BE2C (cell line): ENCODE measurements around the gene TYMS.

Experiments used
- DNase-seq: peaks from one replicate; pipeline ENCODE4 v3.0.0-alpha.2; 2020
- H3K27me3 ChIP-seq: fragments of 250-450 bp; sonication (Bioruptor Pico); 2 replicates; pipeline ENCODE4 v1.5.1; 2020; ENCODE audit warnings: mild to moderate bottlenecking
- H3K36me3 ChIP-seq: fragments of 250-450 bp; sonication (Bioruptor Pico); 2 replicates; pipeline ENCODE4 v1.5.1; 2020; ENCODE audit warnings: mild to moderate bottlenecking
- H3K4me1 ChIP-seq: fragments of 250-450 bp; sonication (Bioruptor Pico); 2 replicates; pipeline ENCODE4 v1.5.1; 2020
- H3K4me3 ChIP-seq: 2 replicates; pipeline ENCODE4 v1.5.1; 2011; ENCODE audit warnings: low read depth, low read length
- H3K9me3 ChIP-seq: fragments of 250-450 bp; sonication (Bioruptor Pico); 2 replicates; pipeline ENCODE4 v1.5.1; 2020
- TF ChIP-seq, protein P1 (sequence below): IDR thresholded peaks from 2 replicates; pipeline ENCODE4 v1.5.1; 2012; ENCODE audit warnings: mild to moderate bottlenecking, low read depth, low read length

Gene TYMS

DNA sequence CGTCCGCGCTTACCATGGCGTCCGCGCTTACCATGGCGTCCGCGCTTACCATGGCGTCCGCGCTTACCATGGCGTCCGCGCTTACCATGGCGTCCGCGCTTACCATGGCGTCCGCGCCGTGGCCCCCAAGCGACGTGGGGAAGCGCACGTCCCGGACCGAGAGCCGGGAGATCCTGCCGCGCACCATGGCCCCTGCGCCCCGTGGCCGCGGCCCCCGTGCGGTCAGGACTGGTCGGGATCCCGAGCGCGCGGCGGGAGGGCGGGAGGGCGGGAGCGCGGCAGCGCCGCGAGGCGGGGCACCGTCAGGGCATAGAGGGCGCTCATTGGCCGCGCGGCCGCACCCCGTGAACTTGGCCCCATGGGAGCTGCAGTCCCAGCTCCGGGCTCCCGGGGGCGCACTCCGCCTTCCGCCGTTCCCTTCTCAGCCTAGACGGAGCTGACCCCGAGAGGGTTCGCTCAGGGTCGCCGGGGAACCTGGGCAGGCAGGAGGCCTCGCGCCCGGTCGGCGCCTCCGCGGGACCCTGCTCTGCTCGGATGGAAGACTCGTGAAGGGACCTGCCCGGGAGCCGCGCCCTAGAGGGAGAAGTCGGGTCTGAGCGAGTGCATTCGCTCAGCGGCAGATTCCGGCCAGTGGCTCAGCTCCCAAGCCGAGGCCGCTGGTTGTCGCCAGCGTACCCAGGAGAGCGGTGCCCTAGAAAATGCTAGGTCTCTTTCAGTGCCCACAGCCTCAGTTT is 55.1 kb downstream of the TYMS start, which contains the start of gene ENOSF1:
ENOSF1 (minus strand) TSS at position 230 of the 734 bp plus-strand sequence; CDS start at position 187, 43 bp downstream.
- Histone ChIP-seq H3K36me3 (no peaks in the 10 kb centered on the region), H3K9me3 (no peaks in the 10 kb centered on the region), H3K4me1 (no peaks in the 10 kb centered on the region), H3K4me3 (peak within 1 kb of the TSS; percentile 84), H3K27me3 (no peaks in the 10 kb centered on the region)
- peak; percentile 79 for DNase-seq
- TF ChIP-seq, protein P1, sequence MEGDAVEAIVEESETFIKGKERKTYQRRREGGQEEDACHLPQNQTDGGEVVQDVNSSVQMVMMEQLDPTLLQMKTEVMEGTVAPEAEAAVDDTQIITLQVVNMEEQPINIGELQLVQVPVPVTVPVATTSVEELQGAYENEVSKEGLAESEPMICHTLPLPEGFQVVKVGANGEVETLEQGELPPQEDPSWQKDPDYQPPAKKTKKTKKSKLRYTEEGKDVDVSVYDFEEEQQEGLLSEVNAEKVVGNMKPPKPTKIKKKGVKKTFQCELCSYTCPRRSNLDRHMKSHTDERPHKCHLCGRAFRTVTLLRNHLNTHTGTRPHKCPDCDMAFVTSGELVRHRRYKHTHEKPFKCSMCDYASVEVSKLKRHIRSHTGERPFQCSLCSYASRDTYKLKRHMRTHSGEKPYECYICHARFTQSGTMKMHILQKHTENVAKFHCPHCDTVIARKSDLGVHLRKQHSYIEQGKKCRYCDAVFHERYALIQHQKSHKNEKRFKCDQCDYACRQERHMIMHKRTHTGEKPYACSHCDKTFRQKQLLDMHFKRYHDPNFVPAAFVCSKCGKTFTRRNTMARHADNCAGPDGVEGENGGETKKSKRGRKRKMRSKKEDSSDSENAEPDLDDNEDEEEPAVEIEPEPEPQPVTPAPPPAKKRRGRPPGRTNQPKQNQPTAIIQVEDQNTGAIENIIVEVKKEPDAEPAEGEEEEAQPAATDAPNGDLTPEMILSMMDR = peak; percentile 42

DNA sequence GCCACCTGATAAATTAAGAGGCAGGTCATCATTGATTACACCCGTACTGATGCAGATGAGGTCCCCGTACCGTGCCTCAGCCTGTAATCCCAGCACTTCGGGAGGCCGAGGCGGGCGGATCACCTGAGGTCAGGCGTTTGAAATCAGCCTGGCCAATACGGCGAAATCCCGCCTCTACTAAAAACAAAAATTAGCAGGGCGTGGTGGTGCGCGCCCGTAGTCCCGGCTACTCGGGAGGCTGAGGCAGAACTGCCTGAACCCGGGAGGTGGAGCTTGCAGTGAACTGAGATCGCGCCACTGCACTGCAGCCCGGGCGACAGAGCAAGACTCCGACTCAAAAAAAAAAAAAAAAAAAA is 55.7 kb downstream of the TYMS start:
- Histone ChIP-seq H3K27me3 (no peaks in the 10 kb centered on the region), H3K4me1 (no peaks in the 10 kb centered on the region), H3K4me3 (no peak overlapping the region), H3K9me3 (no peaks in the 10 kb centered on the region), H3K36me3 (no peaks in the 10 kb centered on the region)
- TF ChIP-seq, protein P1 = no peak
- no peak for DNase-seq

DNA sequence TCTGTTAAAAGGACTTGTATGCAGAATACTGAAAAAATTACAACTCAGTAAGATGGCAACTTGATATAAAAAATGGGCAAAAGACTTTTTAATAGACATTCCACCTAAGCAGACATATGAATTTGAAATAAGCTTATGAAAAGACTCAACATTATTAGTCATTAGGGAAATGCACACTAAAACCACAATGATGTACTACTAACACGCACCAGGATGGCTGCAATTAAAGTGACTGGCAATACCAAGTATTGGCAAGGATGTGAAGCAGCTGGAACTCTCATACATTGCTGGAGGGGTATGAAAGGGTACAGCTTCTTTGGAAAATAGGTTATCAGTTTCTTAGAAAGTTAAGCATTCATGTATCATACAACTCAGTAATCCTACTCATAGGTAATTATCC is 58.2 kb downstream of the TYMS start:
- no peak overlapping the region for H3K4me3 ChIP-seq
- H3K4me1 ChIP-seq = no peaks in the 10 kb centered on the region
- H3K9me3 ChIP-seq = no peaks in the 10 kb centered on the region
- no peaks in the 10 kb centered on the region for H3K27me3 ChIP-seq
- TF ChIP-seq, protein P1 = no peak
- no peaks in the 10 kb centered on the region for H3K36me3 ChIP-seq
- no peak for DNase-seq

DNA sequence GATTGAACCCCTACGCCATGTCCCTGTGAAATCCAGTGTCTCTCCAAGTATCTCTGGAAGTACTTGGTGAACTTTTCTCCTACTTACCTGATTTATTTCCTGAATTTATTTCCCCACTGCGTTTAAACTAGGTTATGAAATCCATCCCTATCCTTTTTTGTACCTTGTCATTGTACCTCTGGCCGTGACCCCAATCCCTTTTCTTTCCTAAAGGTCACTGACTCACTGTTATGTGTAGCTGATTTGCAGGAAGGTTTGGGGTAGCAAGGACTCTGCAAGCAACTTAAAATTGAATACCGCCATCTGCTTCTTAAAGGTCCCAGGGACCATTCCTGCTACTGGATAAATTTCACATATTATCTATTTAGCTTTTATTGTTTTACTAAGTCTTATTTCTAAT is 59.5 kb downstream of the TYMS start:
- H3K27me3 ChIP-seq = no peaks in the 10 kb centered on the region
- H3K4me3 ChIP-seq = no peak overlapping the region
- no peaks in the 10 kb centered on the region for H3K36me3 ChIP-seq
- H3K4me1 ChIP-seq = no peaks in the 10 kb centered on the region
- TF ChIP-seq, protein P1 = no peak
- no peaks in the 10 kb centered on the region for H3K9me3 ChIP-seq
- no peak for DNase-seq
